NOMO-1 treated with dmso at 0.1 percent for 144 hours (cell line): Measurements from ENCODE around the gene ETNPPL.

Source experiments
- DNase-seq: peaks from one replicate; lab custom pipeline; 2025; ENCODE audit not compliant: unreplicated experiment; lab: John Stamatoyannopoulos, UW

The ETNPPL gene

DNA sequence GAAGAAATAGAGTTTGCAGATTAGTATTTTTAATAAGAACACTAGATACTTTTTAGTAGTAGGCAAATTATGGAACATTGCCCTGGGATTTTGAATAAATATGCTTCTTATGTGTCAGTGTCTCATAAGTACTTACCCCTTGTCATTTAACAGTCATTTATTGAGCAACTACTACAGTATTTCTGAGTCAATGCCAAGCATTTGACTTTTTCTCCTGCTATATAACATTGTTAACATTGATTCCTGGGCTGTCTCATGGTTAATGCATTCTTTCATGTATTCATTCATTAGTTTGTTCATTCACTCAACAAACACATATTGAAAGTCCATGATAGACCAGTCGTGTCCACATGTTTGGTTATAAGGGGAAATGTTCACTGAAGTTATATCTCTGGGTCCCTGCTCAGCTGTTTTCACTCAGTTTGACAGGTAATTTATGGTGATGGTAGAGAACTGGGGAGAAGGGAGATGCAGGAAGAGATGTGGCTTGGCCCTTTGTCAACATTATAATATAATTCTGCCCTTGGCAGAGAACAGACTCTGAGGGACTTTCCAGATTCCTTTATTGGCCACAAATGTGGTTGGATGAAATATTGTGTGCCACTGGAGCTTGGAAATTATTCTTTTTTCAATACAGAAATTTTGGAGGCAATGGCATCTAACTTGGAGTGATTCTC, 62.6 kb downstream of the ETNPPL start:
- no peak for DNase-seq

DNA sequence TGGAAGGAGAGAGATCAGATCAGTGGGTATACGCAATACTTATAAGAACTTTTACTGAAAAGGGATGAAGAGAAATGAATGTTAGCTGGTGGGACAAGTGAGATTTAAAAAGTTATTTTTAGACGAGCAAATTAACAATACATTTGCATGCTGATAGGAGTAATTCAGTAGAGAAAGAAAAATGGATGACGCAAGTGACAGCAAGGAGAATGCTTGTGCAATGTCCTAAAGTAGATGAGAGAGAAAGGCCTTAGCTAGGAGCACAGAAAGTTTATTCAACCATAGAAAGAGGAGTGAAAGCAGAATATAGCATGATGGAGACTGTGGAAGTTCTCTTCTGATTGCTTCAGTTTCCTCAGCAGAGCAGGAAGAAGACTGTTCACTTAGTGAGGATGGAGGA, 66.7 kb downstream of the ETNPPL start:
- DNase-seq = no peak

GRCh38 chr4:108695062-108695461, 67.8 kb downstream of the ETNPPL start:
- DNase-seq = no peak

DNA sequence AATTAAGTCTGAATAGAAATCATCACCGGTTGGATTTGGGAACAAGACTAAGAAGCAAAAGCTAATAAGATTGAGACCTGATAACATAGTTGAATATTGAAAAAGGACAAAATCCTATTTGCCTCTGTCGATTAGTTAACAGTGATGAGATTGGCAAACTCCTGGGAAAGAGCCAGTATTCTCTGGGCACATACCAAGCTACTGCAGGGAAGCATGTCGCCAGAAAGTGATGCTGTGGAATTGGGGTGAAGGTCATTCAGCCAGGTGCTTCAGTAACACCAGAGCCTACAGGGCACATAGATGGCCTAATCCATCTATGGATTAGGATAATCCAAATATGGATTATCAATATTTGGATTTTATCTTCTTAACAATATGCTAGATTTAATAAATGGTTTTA, 68.4 kb downstream of the ETNPPL start:
- DNase-seq = no peak

- DNase-seq = no peak
These were observed 69.0 kb downstream of the ETNPPL start for GRCh38 chr4:108693819-108694218.

- DNase-seq = no peak
These were observed 69.6 kb downstream of the ETNPPL start for GRCh38 chr4:108693211-108693610.
